Iris pigment epithelial cell (primary cell): ENCODE data around the gene DPY30.
"Not testable (repeated sequence)": the region's sequence is repeated elsewhere in the genome, so short reads cannot be mapped to it uniquely, and the experiment has no call there.

Experiments
- DNase-seq: peaks from one replicate; pipeline ENCODE4 v3.0.0-alpha.2; 2011; ENCODE audit warnings: low read depth

The DPY30 gene

DNA sequence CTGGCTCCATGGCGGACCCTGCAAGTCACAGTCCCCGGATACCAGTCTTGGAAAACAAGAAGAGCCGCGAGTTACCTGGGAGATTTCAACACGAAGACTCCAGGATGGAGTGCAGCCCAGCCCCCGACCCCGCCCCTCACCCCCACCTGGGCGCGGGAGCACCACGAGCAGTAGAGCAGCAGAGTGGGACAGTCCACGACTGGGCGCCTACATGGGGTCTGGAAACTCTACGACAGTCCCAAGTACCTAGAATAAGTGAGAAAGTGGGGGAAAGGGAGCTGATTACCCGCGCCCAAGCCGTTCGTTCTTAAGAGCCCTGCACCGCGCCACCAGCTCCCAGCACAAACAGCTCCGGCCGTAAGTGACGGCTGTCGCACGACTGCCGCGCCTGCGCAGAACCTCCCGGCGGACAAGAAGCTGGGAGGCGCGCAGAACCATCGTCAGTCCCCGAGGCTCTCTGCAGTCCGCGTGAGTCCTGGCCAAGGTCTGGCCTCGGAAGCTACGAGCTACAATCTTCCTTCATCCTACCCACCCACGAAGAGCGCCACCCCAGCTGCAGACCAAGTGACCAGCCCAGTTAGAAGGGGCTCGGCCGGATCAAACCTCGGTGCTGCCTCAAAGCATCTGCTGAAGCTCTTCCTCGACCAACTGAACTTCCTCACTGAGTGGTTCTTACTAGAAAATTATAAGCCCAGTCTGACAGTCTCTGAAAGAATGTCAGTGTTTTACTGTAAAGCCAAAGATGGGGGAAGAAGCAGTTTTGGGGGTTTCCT, at the start of gene DPY30:
Gene DPY30, minus strand, starts transcription at position 359 of the 773 bp plus-strand sequence. Its CDS starts 349 bp downstream, at position 10.
- peak; percentile 95 for DNase-seq

DNA sequence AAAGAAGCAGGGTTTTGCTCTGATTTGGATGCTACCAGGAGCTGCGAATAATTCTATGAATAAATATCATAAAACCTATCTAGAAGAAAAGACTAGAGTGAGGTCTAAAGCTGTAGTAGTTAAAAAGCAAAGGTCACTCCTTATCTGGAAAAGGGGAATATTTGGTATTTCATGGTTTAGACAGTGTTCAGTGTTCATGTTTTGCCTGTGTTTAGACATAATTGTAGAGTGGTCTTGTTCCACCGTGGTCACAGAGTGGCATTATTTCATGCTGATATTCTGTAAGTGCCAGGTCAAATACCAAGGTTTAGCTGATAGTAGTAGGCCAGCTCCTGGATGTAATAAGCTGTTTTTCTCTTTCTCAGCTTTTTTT, 34.5 kb upstream of the DPY30 start:
- no peak for DNase-seq

DNA sequence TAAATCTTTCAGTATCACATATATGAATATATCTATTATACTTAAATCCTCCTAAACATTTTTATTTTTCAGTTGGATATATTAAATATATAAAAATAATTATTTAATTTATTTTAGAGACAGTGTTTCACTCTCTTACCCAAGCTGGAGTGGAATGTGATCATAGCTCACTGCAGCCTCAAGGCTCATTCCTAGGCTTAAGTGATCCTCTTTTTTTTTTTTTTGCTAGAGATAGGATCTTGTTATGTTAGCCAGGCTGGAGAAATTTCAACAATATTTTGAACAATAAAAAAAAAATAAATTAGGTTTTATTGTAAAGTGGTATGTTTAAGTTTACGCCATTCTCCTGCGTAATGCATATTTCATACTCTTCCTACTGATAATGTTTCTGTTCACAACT, 27.9 kb upstream of the DPY30 start:
- DNase-seq, result peak; percentile 22

DNA sequence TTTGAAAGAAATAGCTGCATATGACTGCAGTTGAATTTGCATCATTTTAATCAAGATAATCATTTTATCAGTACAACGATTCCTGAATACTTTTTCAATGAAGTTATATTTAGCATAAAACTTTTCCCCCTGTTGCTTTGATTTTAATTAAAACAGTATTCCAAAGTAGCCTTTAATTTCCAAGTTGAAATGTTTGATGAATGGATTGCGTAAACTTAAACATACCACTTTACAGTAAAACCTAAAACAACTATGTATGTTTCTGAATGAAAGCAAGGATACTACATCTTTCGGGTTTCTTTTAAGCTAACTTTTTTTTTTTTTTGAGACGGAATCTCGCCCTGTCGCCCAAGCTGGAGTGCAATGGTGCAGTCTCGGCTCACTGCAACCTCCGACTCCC, 25.1 kb upstream of the DPY30 start:
- DNase-seq, result no peak

DNA sequence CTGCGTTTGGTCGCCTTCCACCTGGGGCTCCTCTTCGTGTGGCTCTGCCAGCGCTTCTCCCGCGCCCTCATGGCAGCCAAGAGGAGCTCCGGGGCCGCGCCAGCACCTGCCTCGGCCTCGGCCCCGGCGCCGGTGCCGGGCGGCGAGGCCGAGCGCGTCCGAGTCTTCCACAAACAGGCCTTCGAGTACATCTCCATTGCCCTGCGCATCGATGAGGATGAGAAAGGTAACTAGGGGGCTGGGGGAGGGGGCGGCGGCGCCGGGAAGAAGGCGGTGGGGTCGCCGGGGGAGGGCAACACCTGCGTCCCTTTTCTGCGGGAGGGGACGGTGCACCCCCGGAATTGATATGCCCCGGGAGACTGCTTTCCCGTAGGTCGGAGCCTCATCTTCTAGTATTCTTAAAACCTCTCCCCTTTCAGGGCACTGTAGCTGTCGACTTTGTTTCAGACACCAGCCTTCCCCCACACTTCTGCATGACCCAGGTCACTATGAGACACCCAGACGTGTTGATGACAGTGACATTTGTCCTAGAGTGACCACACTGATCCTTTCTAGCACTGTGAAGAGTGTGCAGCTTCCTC, 24.5 kb upstream of the DPY30 start:
- peak; percentile 11 for DNase-seq

DNA sequence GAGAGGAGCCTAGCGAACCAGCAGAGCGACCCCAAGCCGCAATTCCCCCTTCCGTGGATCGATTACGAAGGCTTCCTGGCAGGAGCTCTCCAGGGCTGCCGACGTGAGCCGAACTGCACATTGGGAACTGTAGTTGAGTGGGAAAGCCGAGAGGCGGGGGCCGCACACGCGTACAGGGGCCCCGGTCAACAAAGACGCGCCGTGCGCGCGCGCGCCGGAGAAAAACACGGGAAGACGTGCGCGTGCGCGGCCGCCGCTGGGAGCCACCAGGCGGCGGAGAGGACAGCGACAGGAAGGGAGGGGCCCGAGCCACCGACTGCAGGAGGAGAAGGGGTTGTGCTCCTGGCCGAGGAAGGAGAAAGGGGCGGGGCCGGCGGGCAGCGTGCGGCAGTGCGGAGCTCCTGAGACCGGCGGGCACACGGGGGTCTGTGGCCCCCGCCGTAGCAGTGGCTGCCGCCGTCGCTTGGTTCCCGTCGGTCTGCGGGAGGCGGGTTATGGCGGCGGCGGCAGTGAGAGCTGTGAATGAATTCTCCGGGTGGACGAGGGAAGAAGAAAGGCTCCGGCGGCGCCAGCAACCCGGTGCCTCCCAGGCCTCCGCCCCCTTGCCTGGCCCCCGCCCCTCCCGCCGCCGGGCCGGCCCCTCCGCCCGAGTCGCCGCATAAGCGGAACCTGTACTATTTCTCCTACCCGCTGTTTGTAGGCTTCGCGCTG, 23.9 kb upstream of the DPY30 start, which contains the start of gene SPAST:
Gene SPAST, plus strand, starts transcription at position 247 of the 711 bp plus-strand sequence. Its CDS starts 276 bp downstream, at position 523.
- DNase-seq, result peak; percentile 98

DNA sequence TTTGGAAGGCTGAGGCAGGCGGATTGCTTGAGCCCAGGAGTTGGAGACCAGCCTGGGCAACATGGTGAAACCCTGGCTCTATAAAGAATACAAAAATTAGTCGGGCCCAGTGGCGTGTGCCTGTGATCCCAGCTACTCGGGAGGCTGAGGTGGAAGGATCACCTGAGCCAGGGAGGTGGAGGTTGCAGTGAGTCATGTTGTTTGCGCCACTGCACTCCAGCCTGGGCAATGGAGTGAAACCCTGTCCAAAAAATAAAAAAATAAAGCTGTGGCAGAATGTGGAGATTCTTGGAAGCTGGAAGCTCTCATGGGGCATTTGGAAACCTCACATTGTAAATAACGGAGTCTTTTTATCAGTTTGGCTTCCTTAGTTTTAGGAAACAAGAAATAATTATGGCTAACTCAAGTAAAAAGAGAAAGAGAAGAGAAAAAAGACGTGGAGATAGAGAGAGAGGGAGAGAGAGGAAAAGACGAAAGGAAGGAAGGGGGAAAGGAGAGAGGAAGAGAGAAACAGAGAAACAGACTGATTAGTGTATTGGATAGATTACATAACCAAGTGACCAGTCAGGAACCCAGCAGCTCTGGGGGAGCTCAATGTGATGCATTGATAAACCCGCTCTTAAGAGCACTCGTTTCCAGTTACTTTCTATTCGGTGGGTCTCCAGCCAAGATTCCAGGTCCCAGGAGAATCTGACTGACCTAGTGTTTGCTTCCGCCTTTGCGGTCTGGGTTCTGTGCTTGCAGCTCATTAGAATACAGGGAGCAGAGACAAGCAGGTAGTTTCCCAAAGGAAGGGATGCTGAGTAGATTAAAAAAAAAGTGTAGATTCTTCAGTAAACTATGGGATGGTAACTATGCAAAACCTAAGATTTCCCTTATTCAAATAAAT, 22.6 kb upstream of the DPY30 start:
- peak; percentile 28 for DNase-seq

DNA sequence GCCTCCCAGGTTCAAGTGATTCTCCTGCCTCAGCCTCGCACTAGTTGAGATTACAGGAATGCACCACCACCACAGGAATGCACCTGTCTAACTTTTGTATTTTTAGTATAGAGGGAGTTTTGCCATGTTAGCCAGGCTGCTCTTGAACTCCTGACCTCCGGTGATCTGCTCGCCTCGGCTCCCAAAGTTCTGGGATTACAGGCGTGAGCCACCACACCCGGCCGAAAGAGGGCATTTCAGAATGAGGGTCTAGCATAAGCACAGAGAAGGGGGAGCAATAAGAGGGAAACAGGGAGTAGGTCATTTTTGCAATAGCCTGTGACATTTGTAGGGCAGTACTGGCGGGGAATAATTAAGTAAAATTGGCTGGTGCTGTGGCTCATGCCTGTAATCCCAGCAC, 21.8 kb upstream of the DPY30 start:
- DNase-seq, result no peak

DNA sequence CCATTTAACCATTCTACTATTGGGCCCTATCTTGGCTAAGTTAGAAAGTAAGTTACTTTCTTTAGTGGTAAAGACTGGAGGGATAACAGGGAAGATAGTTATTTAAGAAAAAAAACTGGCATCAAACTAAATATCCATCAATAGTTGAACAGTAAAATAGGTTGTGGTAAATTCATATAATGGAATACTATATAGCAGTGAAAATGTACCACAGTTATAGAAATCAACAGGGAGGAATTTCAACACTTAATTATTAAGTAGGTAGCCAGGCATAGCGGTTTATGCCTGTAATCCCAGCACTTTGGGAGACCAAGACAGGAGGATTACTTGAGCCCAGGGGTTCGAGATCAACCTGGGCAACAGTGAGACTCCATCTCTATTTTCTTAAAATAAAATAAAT, 20.7 kb upstream of the DPY30 start:
- no peak for DNase-seq

DNA sequence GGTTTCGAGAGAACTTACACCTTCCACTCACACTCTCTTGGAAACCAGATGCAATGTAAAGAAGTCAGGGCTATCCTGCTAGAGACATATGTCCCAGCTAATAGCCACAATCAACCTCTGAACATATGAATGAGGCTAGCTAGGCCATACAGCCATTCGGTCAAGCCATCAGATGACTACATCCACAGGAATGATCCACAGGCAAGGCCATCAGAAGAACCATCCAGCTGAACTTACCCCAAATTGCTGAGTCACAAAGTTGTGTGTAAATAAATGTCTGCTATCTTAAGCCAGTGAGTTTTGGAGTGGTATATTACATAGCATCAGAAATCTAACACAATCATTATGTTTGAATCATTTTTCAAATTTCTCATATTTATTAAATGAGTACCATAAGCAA, 18.5 kb upstream of the DPY30 start:
- DNase-seq, result peak; percentile 65

DNA sequence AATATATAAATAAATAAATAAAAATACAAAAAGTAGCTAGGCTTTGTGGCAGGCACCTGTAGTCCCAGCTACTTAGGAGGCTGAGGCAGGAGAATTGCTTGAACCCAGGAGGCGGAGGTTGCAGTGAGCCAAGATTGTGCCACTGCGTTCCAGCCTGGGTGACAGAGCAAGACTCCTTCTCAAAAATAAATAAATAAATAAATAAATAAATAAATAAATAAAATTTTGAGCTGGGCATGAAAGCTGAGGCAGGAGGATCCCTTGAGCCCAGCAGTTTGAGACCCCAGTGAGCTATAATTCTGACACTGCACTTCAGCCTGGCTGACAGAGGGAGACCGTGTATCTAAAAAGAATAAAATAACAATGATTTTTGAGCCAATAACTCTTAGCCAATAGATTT, 15.0 kb upstream of the DPY30 start:
- not testable (repeated sequence) for DNase-seq

DNA sequence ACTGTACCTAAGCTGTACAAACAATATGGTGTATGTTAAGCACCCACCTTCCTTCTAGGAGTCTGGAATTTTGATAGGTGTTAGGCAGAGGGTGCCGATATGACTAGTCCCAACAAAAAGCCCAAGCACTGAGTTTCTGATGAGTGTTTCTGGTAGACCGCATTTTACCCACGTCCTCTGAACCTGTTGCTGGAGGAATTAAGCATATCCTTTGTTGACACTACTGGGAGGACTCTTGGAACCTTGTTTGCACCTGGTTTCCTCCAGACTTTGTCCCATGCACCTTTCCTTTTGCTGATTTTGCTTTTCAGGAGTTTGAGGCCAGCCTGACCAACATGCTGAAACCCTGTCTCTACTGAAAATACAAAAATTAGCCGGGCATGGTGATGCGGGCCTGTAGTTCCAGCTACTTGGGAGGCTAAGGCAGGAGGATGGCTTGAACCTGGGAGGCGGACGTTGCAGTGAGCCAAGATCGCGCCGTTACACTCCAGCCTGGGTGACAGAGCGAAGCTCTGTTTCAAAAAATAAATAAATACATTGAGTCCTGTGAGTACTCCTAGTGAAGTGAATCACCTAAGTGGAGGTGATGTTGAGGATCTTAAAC, 12.3 kb upstream of the DPY30 start:
- DNase-seq, result no peak

DNA sequence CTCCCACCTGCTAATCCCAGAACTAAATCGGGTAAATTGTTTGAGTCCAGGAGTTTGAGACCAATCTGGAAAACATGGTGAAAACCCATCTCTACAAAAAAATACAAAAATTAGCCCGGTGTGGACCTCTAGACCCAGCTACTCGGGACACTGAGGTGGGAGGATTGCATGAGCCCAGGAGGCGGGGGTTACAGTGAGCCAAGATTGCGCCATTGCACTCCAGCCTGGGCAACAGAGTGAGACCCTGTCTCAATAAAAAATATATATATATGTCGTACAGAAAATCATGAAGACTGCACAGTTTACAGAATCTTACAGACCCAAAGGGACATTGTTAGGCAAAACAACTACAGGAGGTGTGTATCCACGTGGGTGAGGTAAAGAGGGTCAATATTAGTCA, 4.0 kb upstream of the DPY30 start:
- DNase-seq, result no peak

DNA sequence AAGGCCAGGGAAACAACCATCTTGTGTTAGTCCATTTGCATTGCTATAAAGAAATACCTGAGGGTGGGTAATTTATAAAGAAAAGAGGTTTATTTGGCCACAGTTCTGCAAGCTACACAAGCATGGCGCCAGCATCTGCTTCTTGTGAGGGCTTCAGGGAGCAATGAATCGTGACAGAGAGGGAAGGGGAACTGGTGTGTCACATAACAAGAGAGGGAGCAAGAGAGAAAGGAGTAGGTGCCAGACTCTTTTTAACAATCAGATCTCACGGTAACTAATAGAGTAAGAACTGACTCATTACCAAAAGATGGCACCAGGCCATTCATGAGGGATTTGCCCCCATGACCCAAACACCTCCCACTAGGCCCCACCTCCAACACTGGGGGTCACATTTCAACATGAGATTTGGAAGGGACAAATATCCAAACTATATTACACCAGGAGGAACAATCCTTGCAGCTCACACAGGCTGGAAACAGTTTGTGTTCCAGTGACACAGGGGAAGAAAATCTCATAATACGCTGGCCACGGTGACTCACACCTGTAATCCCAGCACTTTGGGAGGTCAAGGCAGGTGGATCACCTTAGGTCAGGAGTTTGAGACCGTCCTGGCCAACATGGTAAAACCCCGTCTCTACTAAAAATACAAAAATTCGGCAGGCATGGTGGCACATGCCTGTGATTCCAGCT, 5.3 kb downstream of the DPY30 start:
- peak; percentile 43 for DNase-seq

DNA sequence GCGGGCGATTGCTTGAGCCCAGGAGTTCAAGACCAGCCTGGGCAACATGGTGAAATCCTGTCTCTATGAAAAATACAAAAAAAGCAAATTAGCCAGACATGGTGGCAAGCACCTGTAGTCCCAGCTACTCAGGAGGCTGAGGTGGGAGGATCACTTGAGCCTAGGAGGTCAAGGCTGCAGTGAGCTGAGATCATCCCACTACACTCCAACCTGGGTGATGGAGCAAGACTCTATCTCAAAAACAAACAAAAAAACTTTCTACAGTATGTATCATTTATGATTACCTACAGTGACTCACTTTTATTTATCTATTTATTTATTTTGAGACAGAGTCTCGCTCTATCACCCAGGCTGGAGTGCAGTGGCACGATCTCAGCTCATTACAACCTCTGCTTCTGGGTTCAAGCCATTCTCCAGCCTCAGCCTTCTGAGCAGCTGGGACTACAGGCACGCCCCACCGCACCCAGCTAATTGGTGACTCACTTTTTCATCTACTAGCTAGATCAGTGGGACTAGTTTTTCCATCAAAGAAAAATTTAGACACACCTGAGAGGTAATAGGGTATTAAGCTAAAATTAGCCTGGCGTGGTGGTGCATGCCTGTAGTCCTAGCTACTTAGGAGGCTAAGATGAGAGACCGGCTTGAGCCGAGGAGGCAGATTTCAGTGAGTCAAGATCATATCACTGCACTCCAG, 20.7 kb downstream of the DPY30 start:
- peak; percentile 11 for DNase-seq

DNA sequence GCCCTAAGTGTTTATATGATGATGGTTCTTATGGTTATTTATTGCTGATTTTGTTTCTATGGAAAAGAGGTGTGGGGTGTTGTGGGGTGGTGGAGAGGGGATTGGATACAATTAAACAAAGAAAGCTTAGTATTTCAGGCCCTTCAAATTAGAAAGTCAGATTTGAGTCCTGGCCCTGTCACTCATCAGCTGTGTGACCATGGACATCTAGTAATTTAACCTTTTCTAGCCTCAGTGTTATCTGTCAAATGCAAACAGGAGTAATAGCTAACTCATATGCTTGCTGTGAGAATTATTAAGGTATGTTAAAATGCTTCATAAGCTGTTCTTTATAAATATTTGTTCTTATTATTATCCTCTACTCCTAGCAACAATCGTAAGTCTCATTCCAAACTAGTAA, 26.7 kb downstream of the DPY30 start:
- no peak for DNase-seq

DNA sequence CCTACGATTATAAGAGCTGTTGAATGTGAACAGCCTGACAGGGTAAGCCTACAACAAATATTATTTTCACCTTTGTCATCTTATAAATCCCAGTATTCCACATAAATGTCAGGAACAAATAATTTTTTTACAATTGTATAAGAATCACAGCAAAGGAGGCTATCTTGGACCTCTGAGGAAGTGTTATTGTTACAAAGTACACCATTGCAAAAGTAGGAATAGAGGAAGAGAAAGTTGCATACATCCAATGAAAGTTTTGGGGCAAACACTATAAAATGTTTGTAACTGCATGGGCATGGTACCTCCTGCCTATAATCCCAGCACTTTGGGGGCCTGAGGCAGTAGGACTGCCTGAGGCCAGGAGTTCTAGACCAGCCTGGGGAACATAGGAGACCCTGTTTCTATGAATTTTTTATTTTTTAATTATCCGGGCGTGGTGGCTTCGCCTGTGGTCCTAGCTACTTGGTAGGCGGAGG, 28.1 kb downstream of the DPY30 start:
- no peak for DNase-seq

DNA sequence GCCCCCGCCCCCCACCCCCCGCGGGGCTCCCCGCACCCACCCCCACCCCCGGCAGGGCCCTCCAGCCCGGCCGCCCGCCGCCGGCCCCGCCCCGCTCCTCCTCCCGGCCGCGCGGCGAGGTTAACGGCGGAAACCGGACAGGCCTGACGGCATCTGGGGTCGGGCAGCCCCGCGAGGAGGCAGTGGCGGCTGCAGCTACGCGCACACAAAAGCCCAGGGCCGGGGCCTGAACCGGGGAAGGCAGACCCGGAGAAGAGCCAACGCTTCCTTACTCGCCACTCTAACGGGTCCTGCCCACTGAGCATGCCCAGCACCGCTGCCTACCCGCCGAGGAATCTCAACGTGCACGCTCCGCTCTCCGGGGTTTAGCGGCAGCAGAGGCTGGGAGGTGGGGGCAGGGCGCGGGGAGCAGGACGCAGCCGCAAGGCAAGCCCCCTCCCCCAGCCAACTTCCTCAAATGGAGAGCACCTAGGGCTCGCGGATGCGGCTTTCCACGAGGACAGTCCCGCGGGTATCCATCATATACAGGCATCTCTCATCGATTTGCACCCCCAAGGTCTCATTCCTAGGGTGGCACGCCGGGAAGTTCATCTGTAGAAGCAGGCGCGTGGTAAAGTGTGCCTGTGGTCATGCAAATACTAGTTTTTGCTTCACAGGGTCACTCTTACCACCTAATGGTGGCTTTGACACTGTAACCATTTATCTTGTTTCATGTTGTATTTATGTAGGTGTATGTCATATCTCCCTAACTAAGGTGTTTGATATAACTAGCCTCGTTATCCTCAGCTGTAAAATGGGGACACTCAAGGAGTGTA, 28.7 kb downstream of the DPY30 start, which contains the start of gene MEMO1:
Gene MEMO1, minus strand, starts transcription at position 339 of the 815 bp plus-strand sequence. CDS start 761 bp downstream, outside the sequence.
- DNase-seq, result peak; percentile 94

DNA sequence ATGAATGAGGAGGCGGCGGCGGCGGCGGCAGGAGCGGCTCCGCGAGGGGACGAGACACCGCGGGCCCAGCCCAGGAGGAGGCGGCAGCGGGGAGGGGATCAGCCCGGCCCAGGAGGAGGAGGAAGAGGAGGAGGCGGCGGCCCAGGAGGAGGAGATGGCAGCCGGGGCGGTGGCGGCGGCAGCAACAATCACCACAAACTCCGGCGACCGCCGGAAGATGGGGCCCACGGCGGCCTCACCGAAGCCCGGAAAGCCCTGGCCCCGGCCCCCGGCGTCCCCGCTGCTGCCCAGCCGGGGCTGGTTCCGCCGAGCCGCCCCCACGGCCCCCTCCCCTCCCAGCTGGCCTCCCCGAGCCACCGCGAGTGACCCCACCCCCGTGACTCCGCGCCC, 29.3 kb downstream of the DPY30 start:
- peak; percentile 44 for DNase-seq
